ENCODE data around the gene GRID1.

DNA sequence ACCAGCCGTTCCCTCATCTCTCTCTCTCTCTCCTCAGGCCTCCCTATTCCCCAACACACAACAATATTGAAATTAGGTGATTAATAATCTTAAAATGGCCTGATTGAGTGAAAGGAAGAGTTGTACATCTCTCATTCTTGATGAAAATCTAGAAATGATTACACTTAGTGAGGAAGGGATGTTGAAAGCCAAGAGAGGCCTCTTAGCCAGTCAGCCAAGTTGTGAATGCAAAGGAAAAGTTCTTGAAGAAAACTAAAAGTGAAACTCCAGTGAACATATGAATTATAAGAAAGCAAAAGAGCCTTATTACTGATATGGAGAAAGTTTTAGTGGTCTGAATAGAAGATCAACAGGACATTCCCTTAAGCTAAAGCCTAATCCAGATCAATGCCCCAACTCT, 695.1 kb downstream of the GRID1 start:
- TF ChIP-seq EZH2 (IDR thresholded peaks at IDR 0.05; ENCODE audit: insufficient read depth, poor library complexity, severe bottlenecking) (no peak), EZH2phosphoT487 (IDR thresholded peaks at IDR 0.05; ENCODE audit: insufficient read depth, low read depth) (no peak)
